Sigmoid colon (tissue), 4 donors: ENCODE results near the gene ZDHHC1.

Experiments
- EP300 ChIP-seq, 4 donors: sonication (generic); formaldehyde crosslinking; IDR thresholded peaks; one replicate each; pipeline ENCODE4 v1.6.1; 2017; ENCODE audit warnings: antibody characterized with exemption in 4 of 4
- POLR2A ChIP-seq, 2 donors: fragments of 450-650 bp; IDR thresholded peaks; one replicate each; pipeline ENCODE4 v1.6.1; 2016; ENCODE audit warnings: antibody characterized with exemption in 2 of 2, mild to moderate bottlenecking in 2 of 2, moderate library complexity in 2 of 2
- POLR2AphosphoS5 ChIP-seq, 4 donors: sonication (generic); formaldehyde crosslinking; IDR thresholded peaks; one replicate each; pipeline ENCODE4 v1.6.1; 2017; ENCODE audit warnings: antibody characterized with exemption in 4 of 4
- TF ChIP-seq, protein P1 (sequence below), 4 experiments: fragments of 450-650 bp in 3 of 4; fragments of 200-600 bp in 1 of 4; IDR thresholded peaks; one replicate each; pipeline ENCODE4 v1.5.1; 2016 to 2019; ENCODE audit warnings: antibody characterized with exemption in 4 of 4, mild to moderate bottlenecking in 3 of 4, moderate library complexity in 2 of 4

- TF ChIP-seq, protein P1, sequence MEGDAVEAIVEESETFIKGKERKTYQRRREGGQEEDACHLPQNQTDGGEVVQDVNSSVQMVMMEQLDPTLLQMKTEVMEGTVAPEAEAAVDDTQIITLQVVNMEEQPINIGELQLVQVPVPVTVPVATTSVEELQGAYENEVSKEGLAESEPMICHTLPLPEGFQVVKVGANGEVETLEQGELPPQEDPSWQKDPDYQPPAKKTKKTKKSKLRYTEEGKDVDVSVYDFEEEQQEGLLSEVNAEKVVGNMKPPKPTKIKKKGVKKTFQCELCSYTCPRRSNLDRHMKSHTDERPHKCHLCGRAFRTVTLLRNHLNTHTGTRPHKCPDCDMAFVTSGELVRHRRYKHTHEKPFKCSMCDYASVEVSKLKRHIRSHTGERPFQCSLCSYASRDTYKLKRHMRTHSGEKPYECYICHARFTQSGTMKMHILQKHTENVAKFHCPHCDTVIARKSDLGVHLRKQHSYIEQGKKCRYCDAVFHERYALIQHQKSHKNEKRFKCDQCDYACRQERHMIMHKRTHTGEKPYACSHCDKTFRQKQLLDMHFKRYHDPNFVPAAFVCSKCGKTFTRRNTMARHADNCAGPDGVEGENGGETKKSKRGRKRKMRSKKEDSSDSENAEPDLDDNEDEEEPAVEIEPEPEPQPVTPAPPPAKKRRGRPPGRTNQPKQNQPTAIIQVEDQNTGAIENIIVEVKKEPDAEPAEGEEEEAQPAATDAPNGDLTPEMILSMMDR (IDR thresholded peaks at IDR 0.05): no peak
- TF ChIP-seq POLR2AphosphoS5 (IDR thresholded peaks at IDR 0.05) (no peak), POLR2A (IDR thresholded peaks at IDR 0.05) (no peak), EP300 (IDR thresholded peaks at IDR 0.05) (no peak)
Observed at GRCh38 chr16:67419931-67420330, 3.7 kb upstream of the ZDHHC1 start.
